HepG2 (cell line): ENCODE data around the gene TLK1. TPM values are rescaled to one million over a fixed set of nuclear protein-coding genes. Genes with fewer than 3 reads are reported as not detected.

Source experiments
- ATAC-seq: fragments of 200-7000 bp; cut with Tn5 transposase; 3 replicates; pipeline ENCODE4 v1.9.1; 2020; ENCODE audit warnings: mild to moderate bottlenecking, moderate library complexity
- BruUV-seq: library from RNA; stranded (reverse); fragments of 400-500 nt; replicated peaks from 2 replicates; lab custom pipeline; 2021; lab: Mats Ljungman, UMichigan
- CTCF ChIA-PET: fragments of 300-600 bp; formaldehyde crosslinking; extraction: SDS; loops from one replicate; lab custom pipeline; 2021; ENCODE audit warnings: low total read pairs, inconsistent platforms, low intra/inter-chr PET ratio; lab: Yijun Ruan, JAX
- POLR2A ChIA-PET: fragments of 350-600 bp; sonication (Branson Sonifier 250); formaldehyde crosslinking; loops from one replicate; lab custom pipeline; 2020; ENCODE audit warnings: antibody characterized with exemption, inconsistent platforms; lab: Yijun Ruan, JAX
- DNase-seq: peaks from one replicate; pipeline ENCODE4 v3.0.0-alpha.2; 2015; ENCODE audit warnings: low spot score
- FAIRE-seq: peaks from 3 replicates; lab custom pipeline; 2011; peaks lifted over from hg19 to GRCh38; lab: Jason Lieb, UNC
- H2AFZ ChIP-seq: one replicate; pipeline ENCODE4 v1.6.1; 2011; ENCODE audit warnings: low read length, inconsistent platforms
- H3K27ac ChIP-seq: fragments of 300-600 bp; 3 replicates; pipeline ENCODE4 v1.8.0; 2011; ENCODE audit warnings: mixed run types, mild to moderate bottlenecking, mixed read lengths, low read length, inconsistent platforms; ENCODE audit not compliant: insufficient read depth; ENCODE audit errors: extremely low read length
- H3K27me3 ChIP-seq, 2 experiments: fragments of 200-600 bp in 1 of 2; 2 replicates in 1 of 2; 3 replicates in 1 of 2; pipeline versions ENCODE4 v1.6.0 to v1.8.0; 2011; ENCODE audit warnings: low read length in 2 of 2, mild to moderate bottlenecking in 2 of 2, moderate library complexity in 2 of 2, inconsistent platforms in 1 of 2; ENCODE audit not compliant: insufficient read depth in 2 of 2, control insufficient read depth in 1 of 2
- H3K36me3 ChIP-seq, 2 experiments: fragments of 200-600 bp in 1 of 2; replicated peaks in 1 of 2; 2 replicates in 1 of 2; 3 replicates in 1 of 2; pipeline versions ENCODE4 v1.5.1 to v1.8.0; 2011; ENCODE audit warnings: low read length in 2 of 2, inconsistent platforms in 1 of 2; ENCODE audit not compliant: insufficient read depth in 2 of 2, control insufficient read depth in 1 of 2
- H3K4me1 ChIP-seq: 2 replicates; pipeline ENCODE4 v1.5.1; 2012; ENCODE audit warnings: low read length, inconsistent platforms; ENCODE audit not compliant: insufficient read depth
- H3K4me2 ChIP-seq: 2 replicates; pipeline ENCODE4 v1.6.0; 2011; ENCODE audit warnings: low read depth, low read length, inconsistent platforms
- H3K4me3 ChIP-seq, 3 experiments: fragments of 200-600 bp in 1 of 3; sonication (generic), shearing (Covaris generic) in 1 of 3; replicated peaks in 1 of 3; 2 replicates each; pipeline ENCODE4 v1.5.1; 2011 to 2016; ENCODE audit warnings: low read length in 3 of 3, inconsistent platforms in 2 of 3, low read depth in 2 of 3, mild to moderate bottlenecking in 2 of 3, control low read depth in 1 of 3, mixed read lengths in 1 of 3; ENCODE audit not compliant: insufficient read depth in 1 of 3
- H3K79me2 ChIP-seq: one replicate; pipeline ENCODE4 v1.6.1; 2011; ENCODE audit warnings: low read length, inconsistent platforms; ENCODE audit not compliant: insufficient read depth
- H3K9ac ChIP-seq: 2 replicates; pipeline ENCODE4 v1.6.0; 2011; ENCODE audit warnings: mild to moderate bottlenecking, low read depth, low read length, inconsistent platforms; ENCODE audit not compliant: insufficient read depth
- H3K9me3 ChIP-seq: 2 replicates; pipeline ENCODE4 v1.5.1; 2012; ENCODE audit warnings: mild to moderate bottlenecking, low read length
- H4K20me1 ChIP-seq: 2 replicates; pipeline ENCODE4 v1.6.0; 2011; ENCODE audit warnings: inconsistent platforms, mild to moderate bottlenecking, low read length, moderate library complexity; ENCODE audit not compliant: insufficient read depth
- BCL6 ChIP-seq: IDR thresholded peaks from 2 replicates; pipeline ENCODE4 v1.6.1; 2016; ENCODE audit warnings: missing genetic modification reagents, missing compliant biosample characterization
- GMEB1 ChIP-seq: sonication (generic); formaldehyde crosslinking; IDR thresholded peaks from 2 replicates; pipeline ENCODE4 v1.5.1; 2020; ENCODE audit warnings: missing genetic modification reagents, mild to moderate bottlenecking, borderline replicate concordance
- MLXIP ChIP-seq: sonication (generic); formaldehyde crosslinking; IDR thresholded peaks from 2 replicates; pipeline ENCODE4 v1.9.0; 2021; ENCODE audit warnings: missing genetic modification reagents, borderline replicate concordance
- WGBS: methylation state at CpG from one replicate; pipeline ENCODE4 v1.1.6; 2017; ENCODE audit warnings: low lambda C conversion rate; 5-methylcytosine and 5-hydroxymethylcytosine counted together
- in situ Hi-C: cut with HindIII; loops from 2 replicates; pipeline ENCODE4 v1.10.0; 2017; ENCODE audit warnings: low pct_unique_long_range_greater_than_20kb; ENCODE audit not compliant: extremely low pct_ligation_motif_present
- intact Hi-C: fragments of 100-400 bp; cut with micrococcal nuclease; formaldehyde crosslinking; loops from one replicate; pipeline ENCODE4 v1.10.0; 2022; ENCODE audit not compliant: unreplicated experiment
- polyA plus RNA-seq, 8 experiments: library from polyadenylated mRNA; depleted of rRNA in 3 of 8; stranded (reverse) in 7 of 8; unstranded in 1 of 8; fragments of >200 nt; fragmentation: Illumina TruSeq in 4 of 8; extraction: Trizol in 4 of 8; gene quantifications; 2 replicates each; pipeline versions ENCODE4 v1.2.1 to v1.2.3, GENCODE V29; 2011 to 2016; ENCODE audit warnings: low read depth in 4 of 8, missing spikeins in 1 of 8, mixed read lengths in 1 of 8; ENCODE audit not compliant: insufficient read depth in 1 of 8
- total RNA-seq, 5 experiments: library from RNA; depleted of rRNA; stranded (reverse); fragments of >200 nt; fragmentation: Illumina TruSeq; extraction: Trizol; gene quantifications; 2 replicates each; pipeline ENCODE4 v1.2.3, GENCODE V29; 2016; ENCODE audit warnings: low read depth in 1 of 5

The TLK1 gene
- total and polyA plus RNA-seq, 2 of the 13 experiments (the other 11 are each of a cell fraction or from before 2014, with no cell fraction given), result 16.8 to 28.7 TPM

- TF ChIP-seq MLXIP (CRISPR knock-in tag), result no peak
- TF ChIP-seq, all 625 proteins: peak for 12
Measured at GRCh38 chr2:171149171-171149938, 11.3 kb downstream of the TLK1 start (continued).

- H3K27me3 ChIP-seq, result no peaks in the 10 kb centered on the region
- no peaks in the 10 kb centered on the region for H3K9me3 ChIP-seq
- in situ Hi-C loops, result no loop called here
- H3K9ac ChIP-seq, result no peak overlapping the region
- peaks cover 85% of the 10 kb centered on the region for H3K4me1 ChIP-seq
- no peaks in the 10 kb centered on the region for H3K36me3 ChIP-seq
- peak overlapping the region; percentile 16 for H3K27ac ChIP-seq
- H3K4me3 ChIP-seq, result no peak overlapping the region
- FAIRE-seq (no peak), DNase-seq (no peak), ATAC-seq (no peak)
- no peak overlapping the region for H3K4me2 ChIP-seq
- POLR2A ChIA-PET, result interaction anchor here (2.0 kb wide), 1 partner anchor 13 kb away, joined by 5 read pairs; no protein-coding TSS in a partner anchor
- TF ChIP-seq BCL6 (CRISPR knock-in tag) (peak; percentile 9; the same call in 1 of the 2 replicates), GMEB1 (CRISPR knock-in tag) (no peak)
- TSS peak; percentile 2 for BruUV-seq
- H3K79me2 ChIP-seq, result peaks cover 98% of the 10 kb centered on the region
- CTCF ChIA-PET, result no interaction called here
- H4K20me1 ChIP-seq, result peaks cover 62% of the 10 kb centered on the region
- 85% methylated on average over 2 of the region's 2 CpGs for WGBS
- no peak overlapping the region for H2AFZ ChIP-seq
- intact Hi-C loops, result no loop called here
Measured at GRCh38 chr2:171147081-171147480, 13.6 kb downstream of the TLK1 start.
